RWPE2 (cell line): Measurements from ENCODE around the gene P2RY8.
"Not testable (repeated sequence)": the region's sequence is repeated elsewhere in the genome, so short reads cannot be mapped to it uniquely, and the experiment has no call there.

Experiments
- ATAC-seq: fragments of 200-7000 bp; cut with Tn5 transposase; 3 replicates; pipeline ENCODE4 v1.9.1; 2021; ENCODE audit warnings: low read depth
- DNase-seq: peaks from one replicate; pipeline ENCODE4 v3.0.0-alpha.2; 2020; ENCODE audit warnings: low spot score
- H3K27ac ChIP-seq: fragments of 450-650 bp; 2 replicates; pipeline ENCODE4 v1.5.1; 2017; ENCODE audit warnings: mild to moderate bottlenecking; ENCODE audit not compliant: poor library complexity, severe bottlenecking
- H3K27me3 ChIP-seq: fragments of 250-450 bp; sonication (Bioruptor Pico); 2 replicates; pipeline ENCODE4 v1.5.1; 2021; ENCODE audit warnings: mild to moderate bottlenecking, moderate library complexity; ENCODE audit not compliant: insufficient read depth, poor library complexity, severe bottlenecking
- H3K36me3 ChIP-seq: fragments of 250-450 bp; sonication (Bioruptor Pico); 2 replicates; pipeline ENCODE4 v1.5.1; 2020; ENCODE audit warnings: low read depth, mild to moderate bottlenecking, moderate library complexity
- H3K4me1 ChIP-seq: fragments of 250-450 bp; sonication (Bioruptor Pico); 2 replicates; pipeline ENCODE4 v1.5.1; 2021; ENCODE audit warnings: mild to moderate bottlenecking, moderate library complexity; ENCODE audit not compliant: insufficient read depth, poor library complexity, severe bottlenecking
- H3K4me3 ChIP-seq: fragments of 250-450 bp; sonication (Bioruptor Pico); 2 replicates; pipeline ENCODE4 v1.5.1; 2021; ENCODE audit warnings: mild to moderate bottlenecking, moderate library complexity; ENCODE audit not compliant: severe bottlenecking
- H3K9me3 ChIP-seq: fragments of 250-450 bp; sonication (Bioruptor Pico); 2 replicates; pipeline ENCODE4 v1.5.1; 2021; ENCODE audit warnings: mild to moderate bottlenecking, moderate library complexity; ENCODE audit not compliant: severe bottlenecking
- CTCF ChIP-seq: fragments of 450-650 bp; IDR thresholded peaks from one replicate; pipeline ENCODE4 v1.5.1; 2017; ENCODE audit warnings: mild to moderate bottlenecking, moderate library complexity; ENCODE audit not compliant: poor library complexity, severe bottlenecking

The P2RY8 gene

GRCh38 chrX:1427756-1428155, 109.2 kb downstream of the P2RY8 start:
- Histone ChIP-seq H3K27ac (no peak overlapping the region), H3K4me3 (no peak overlapping the region), H3K36me3 (peaks cover 41% of the 10 kb centered on the region), H3K9me3 (peaks cover 4% of the 10 kb centered on the region), H3K4me1 (no peaks in the 10 kb centered on the region), H3K27me3 (no peaks in the 10 kb centered on the region)
- DNase-seq (peak; percentile 66), ATAC-seq (no peak)
- TF ChIP-seq CTCF, result no peak

GRCh38 chrX:1426321-1426720, 110.7 kb downstream of the P2RY8 start:
- ATAC-seq, H3K27me3 ChIP-seq, H3K4me3 ChIP-seq, H3K4me1 ChIP-seq, H3K27ac ChIP-seq: not testable (repeated sequence)
- H3K36me3 ChIP-seq, result peaks cover 48% of the 10 kb centered on the region
- peaks cover 10% of the 10 kb centered on the region for H3K9me3 ChIP-seq
- DNase-seq, result peak; percentile 51

GRCh38 chrX:1425381-1425780, 111.6 kb downstream of the P2RY8 start:
- peak; percentile 46 for DNase-seq
- no peak for ATAC-seq
- no peak overlapping the region for H3K4me3 ChIP-seq
- H3K27ac ChIP-seq, result no peak overlapping the region
- H3K4me1 ChIP-seq, result no peaks in the 10 kb centered on the region
- no peak for TF ChIP-seq CTCF
- no peaks in the 10 kb centered on the region for H3K27me3 ChIP-seq
- H3K36me3 ChIP-seq, result peaks cover 50% of the 10 kb centered on the region
- peaks cover 10% of the 10 kb centered on the region for H3K9me3 ChIP-seq

- peaks cover 10% of the 10 kb centered on the region for H3K9me3 ChIP-seq
- ATAC-seq (no peak), DNase-seq (peak; percentile 25)
- peaks cover 44% of the 10 kb centered on the region for H3K36me3 ChIP-seq
- TF ChIP-seq CTCF, result no peak
- H3K27ac ChIP-seq, result no peak overlapping the region
- no peaks in the 10 kb centered on the region for H3K4me1 ChIP-seq
- no peaks in the 10 kb centered on the region for H3K27me3 ChIP-seq
- no peak overlapping the region for H3K4me3 ChIP-seq
These were observed 112.7 kb downstream of the P2RY8 start for GRCh38 chrX:1424147-1424851.

- Histone ChIP-seq H3K4me1 (no peaks in the 10 kb centered on the region), H3K9me3 (peaks cover 10% of the 10 kb centered on the region), H3K4me3 (no peak overlapping the region), H3K36me3 (peaks cover 44% of the 10 kb centered on the region), H3K27me3 (no peaks in the 10 kb centered on the region), H3K27ac (no peak overlapping the region)
- TF ChIP-seq CTCF, result no peak
- ATAC-seq (peak; percentile 5; the same call in 1 of the 3 replicates), DNase-seq (peak; percentile 17)
These were observed 113.8 kb downstream of the P2RY8 start for GRCh38 chrX:1423215-1423614.
